PC-9 (cell line): ENCODE measurements around the gene ZWILCH.

Experiments used
- CTCF ChIP-seq: fragments of 200-600 bp; sonication (generic); conservative IDR thresholded peaks from 2 replicates; pipeline ENCODE4 v1.6.1; 2017; ENCODE audit warnings: mixed run types, antibody characterized with exemption, mild to moderate bottlenecking, moderate library complexity
- EZH2 ChIP-seq: fragments of 200-600 bp; sonication (generic); IDR thresholded peaks from 2 replicates; pipeline ENCODE4 v1.8.0; 2017; ENCODE audit warnings: antibody characterized with exemption, low read depth

GRCh38 chr15:66587020-66587419 is 81.9 kb downstream of the ZWILCH start:
- TF ChIP-seq CTCF (no peak), EZH2 (no peak)
